Measurements from ENCODE around the gene APOL1.
A peak's percentile ranks its signal among the peaks of the same experiment; 100 is the strongest.
"Not testable (repeated sequence)": the region's sequence is repeated elsewhere in the genome, so short reads cannot be mapped to it uniquely, and the experiment has no call there.

Gene APOL1

DNA sequence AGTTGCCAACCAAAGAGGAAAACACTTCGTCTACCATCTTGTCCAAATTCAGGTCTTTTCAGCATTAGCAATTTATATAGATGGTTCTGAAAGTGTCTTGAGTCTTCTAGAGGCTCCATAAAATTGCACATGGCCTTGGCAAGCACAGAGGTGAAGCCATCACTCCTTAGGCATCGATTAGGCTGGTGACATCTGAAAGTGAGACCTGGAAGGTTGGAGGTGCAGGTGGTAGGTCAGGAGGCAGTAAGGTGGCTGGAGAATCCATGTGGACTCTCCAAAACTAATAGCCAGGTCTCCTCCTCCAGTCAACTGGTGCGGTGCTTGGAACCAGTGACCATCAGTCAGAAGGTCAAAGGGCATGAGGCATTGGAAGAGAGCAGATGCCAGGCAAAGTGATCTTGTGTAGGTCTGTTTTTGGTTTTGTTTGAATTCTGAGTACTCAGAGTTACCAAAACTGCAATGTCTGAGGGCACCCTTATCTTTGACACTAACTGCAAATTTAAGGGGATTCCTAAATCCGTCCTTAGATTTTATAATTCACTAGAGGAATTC is 7.1 kb upstream of the APOL1 start:
- DNase-seq, result no peak

GRCh38 chr22:36246718-36247117 is 6.2 kb upstream of the APOL1 start:
- DNase-seq, result no peak

DNA sequence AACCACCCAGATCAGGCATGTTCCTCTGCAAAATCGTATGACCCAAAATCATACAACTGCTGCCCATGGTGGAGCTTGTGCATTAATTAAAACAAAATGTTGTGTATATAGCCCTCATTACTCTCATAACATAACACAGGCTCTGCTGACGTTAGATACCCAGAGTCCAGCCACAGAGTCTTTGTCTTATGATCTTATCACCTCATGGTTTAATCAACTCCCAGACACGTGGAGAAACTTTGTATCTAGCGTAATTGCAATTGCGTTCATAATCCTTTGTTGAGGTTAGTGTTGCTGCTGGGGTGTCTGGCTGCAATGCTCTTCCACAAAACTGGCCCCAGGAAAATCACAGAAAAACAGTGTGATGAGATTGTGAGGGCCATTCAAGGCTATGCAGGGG is 5.0 kb upstream of the APOL1 start:
- DNase-seq, result no peak

DNA sequence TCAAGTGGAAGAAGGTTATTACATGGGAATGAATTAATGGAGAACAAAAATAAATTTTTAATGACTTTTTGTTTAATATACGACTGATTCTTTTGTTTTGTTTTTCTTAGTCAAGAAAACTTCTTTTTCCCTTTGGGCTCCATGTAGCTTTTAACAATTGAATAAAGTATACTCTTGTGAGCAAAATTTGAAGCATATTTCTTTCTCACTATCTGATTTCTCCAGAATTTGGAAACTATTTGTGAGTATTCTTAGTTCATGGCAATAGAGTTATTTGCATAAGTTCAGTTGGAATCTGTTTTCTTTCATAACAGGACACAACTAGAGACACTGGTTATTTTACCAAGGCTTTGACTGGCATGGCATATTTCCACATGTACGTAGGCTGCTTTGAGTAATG is 3.8 kb upstream of the APOL1 start:
- no peak for DNase-seq

GRCh38 chr22:36250292-36250960 is 2.5 kb upstream of the APOL1 start:
- not testable (repeated sequence) for DNase-seq

DNA sequence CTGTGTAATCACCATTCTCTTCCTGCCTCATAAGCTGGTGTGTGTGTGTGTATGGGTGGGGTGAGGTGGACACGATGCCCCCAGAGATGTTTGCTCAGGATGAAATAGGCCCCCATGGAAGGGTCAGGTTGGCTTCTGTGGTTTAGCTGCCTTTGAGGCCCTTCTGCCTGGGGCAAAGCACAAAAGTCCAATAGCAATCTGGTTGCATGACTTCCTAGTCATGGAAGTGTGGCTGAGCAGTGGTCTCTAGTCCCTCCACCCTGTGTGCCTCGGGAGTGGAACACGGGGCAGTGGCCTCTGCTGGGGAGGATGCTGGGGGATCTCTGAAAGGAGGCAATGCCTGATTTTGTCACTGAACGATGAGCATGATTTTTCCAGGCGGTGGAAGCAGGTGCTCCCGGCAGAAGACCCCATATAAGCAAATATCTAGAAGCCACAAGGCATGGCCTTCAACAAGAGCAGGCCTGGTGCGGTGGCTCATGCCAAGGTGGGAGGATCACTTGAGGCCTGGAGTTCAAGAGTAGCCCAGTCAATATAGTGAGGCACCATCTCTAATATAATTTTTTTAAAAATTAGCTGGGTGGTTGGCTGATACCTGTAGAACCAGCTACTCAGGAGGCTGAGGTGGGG is 839 bp upstream of the APOL1 start:
- not testable (repeated sequence) for DNase-seq

- DNase-seq, result peak in 1 of 5 experiments; percentile 38
Measured at GRCh38 chr22:36253523-36254490, 874 bp downstream of the APOL1 start.

- not testable (repeated sequence) for DNase-seq
Measured at GRCh38 chr22:36255572-36255971, 2.6 kb downstream of the APOL1 start.

DNA sequence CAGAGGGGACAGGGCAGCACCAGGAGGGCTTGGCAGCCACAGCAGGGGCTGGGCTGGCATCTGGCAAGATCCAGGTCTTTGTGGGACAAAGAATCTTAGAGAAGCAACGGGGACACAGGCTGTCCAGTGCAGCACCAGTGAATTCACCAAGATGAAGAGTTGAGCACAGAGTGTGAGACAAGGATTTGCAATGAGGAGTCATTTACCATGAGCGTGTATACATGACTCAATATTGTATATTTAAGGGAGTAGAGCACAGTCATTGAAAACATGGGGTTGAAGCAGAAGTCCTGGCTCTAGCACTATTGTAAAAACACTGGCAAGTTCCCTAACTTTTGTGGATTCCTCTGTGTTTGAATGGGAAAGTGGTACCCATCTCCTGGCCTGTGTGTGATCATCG is 3.5 kb downstream of the APOL1 start:
- DNase-seq, result no peak

GRCh38 chr22:36257308-36257707 is 4.4 kb downstream of the APOL1 start:
- DNase-seq, result no peak

- DNase-seq, result no peak
Measured at GRCh38 chr22:36257948-36258670, 5.2 kb downstream of the APOL1 start.

- peak in 1 of 5 experiments; percentile 63 for DNase-seq
Measured at GRCh38 chr22:36258701-36259614, 6.0 kb downstream of the APOL1 start.

DNA sequence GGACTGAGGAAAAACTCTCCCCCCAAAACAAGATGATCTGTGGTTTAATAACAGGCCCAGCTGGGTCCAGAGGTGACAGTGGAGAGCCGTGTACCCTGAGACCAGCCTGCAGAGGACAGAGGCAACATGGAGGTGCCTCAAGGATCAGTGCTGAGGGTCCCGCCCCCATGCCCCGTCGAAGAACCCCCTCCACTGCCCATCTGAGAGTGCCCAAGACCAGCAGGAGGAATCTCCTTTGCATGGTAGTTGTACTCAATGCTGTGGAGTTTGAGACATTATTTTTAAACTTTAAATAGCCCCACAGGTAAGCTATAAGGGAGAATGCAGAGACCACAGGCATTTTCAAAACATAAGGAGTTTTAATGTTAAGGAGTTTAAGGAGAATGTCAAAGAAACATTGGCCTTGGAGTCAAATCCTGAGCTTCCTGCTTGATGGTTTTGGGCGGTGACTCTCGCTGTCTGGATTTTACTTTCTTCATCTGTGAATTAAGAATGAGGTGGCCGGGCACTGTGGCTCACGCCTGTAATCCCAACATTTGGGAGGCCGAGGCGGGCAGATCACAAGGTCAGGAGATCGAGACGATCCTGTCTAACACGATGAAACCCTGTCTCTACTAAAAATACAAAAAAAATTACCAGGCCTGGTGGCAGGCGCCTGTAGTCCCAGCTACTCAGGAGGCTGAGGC is 6.8 kb downstream of the APOL1 start:
- DNase-seq, result no peak

DNA sequence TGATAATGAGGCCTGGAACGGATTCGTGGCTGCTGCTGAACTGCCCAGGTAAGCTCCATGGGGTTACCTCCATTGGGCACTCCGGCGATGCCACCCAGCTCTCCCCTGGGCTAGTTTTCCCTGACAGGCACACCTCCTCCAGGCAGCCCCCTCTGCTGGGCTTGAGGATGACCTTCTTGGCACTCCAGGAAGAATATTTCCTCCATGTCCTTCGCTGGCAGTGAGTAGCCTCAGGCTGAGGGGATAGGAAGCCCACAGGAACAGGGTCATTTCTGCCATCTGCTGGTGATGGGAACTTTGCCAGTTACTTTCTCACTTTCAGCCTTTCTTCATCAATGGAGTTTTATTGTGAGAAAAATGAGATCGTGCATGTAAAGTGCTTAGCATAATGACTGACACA is 8.7 kb downstream of the APOL1 start:
- not testable (repeated sequence) for DNase-seq

DNA sequence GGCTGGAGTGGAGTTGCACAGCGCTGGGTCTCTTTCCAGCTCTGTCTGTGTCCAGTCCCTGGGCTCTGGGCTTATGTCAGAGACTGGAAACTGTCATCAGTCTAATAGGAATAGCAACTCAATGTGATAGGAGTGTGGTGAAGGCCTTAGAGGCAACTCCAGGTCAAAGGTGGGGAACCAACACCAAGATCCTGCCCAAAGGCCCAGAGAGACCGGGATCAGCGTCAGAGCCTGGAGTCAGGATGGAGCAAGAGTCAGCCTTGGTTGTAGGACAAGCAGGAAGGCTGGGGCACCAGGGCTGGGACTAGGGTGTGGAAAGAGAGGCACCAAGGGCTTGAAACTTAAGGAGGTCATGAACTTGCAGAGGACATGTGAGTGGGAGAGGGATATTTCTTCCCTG is 9.4 kb downstream of the APOL1 start:
- not testable (repeated sequence) for DNase-seq

- DNase-seq, result peak in 1 of 5 experiments; percentile 43
Measured at GRCh38 chr22:36263216-36263673, 10.3 kb downstream of the APOL1 start.

DNA sequence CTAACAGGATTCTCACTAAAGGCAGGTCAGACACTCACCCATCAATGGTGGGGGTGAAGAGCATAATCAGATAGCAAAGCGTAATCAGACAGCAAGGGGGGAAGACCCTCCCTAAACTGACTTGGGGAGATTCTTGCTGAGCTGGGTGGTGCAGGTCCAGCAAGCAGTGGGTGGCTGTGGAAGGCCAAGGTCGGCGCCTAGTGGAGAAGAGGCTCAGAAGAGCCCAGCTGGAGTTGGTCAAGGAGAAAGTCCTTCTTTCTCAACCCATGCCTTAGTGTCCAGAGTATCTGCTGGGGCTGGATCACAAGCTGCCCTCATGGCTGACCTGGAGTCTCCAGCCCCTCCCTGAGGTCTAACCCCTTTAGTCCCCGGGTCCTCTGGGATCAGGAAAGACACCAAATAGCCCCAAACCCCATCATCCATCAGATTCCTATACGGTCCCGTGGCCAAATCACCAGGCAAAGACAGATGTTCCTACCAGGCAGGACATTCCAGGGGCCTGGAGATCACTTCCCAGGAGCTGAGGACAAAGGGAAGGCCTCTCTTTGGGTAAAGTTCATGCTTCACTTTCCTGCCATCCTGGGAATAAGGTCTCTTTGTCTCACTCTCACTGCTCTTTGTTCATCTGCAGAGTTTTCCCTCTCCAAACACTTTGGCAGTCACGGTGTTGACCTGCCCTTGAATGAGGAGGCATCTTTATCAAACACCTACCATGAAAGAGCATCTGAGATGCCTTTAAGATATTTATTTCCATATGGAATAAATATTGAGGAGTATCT is 11.1 kb downstream of the APOL1 start:
- DNase-seq, result not testable (repeated sequence)

- DNase-seq, result no peak
Measured at GRCh38 chr22:36267058-36267457, 14.1 kb downstream of the APOL1 start.

DNA sequence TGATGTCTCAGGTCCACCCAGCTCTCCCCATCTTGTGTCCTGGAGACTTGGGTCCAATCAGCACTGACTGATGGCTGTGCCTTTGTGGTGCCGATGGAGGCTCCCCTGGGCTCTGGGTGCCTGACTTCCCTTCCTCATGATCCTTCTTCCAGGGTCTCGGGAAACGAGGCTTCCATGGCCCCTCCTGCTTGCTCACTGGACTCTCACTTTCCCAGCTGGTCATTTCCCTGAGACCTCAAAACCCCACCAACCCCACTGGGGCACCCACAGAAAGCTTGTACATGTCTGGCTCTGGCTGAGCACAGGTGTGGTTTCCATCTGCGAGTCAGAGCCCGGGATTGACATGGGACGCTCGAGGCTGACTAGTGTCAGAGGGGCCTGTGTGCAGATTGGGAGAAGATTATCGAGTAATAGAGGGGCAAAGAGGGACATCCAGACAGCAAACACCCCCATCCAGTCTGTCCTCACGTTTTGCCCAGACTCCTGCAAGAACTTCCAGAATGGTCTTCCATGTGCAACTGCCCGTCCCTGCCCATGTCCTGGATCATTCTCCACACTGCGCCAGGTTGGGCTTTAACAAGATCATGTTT is 15.1 kb downstream of the APOL1 start:
- no peak for DNase-seq

All from T-helper 2 cell (primary cell).